HG03039 (cell line): ENCODE data around the gene PPP2R5C.

Experiments used
- ATAC-seq: cut with Tn5 transposase; IDR thresholded peaks from one replicate; pipeline ENCODE4 v1.9.1; 2021; ENCODE audit warnings: mild to moderate bottlenecking, moderate library complexity; ENCODE audit not compliant: unreplicated experiment

The PPP2R5C gene

GRCh38 chr14:101838476-101838875 is 77.0 kb downstream of the PPP2R5C start:
- ATAC-seq: no peak

DNA sequence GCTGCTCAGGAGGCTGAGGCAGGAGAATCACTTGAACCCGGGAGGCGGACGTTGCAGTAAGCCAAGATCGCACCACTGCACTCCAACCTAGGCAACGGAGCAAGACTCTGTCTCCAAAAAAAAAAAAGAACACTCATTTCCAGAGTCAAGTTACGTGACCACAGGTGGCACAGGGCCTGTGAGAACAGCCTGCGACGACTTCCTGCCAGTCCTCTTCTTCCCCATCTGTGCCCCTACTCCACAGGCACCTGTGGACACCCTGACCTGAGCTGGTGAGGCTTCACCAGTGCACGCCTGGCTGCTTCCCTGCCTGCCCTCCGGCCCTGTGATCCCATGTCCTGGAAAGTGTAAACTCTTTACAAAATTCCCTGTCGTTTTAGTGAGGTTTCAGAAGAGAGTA is 77.7 kb downstream of the PPP2R5C start:
- ATAC-seq: no peak

GRCh38 chr14:101839661-101840060 is 78.2 kb downstream of the PPP2R5C start:
- ATAC-seq: no peak

GRCh38 chr14:101840649-101841369 is 79.3 kb downstream of the PPP2R5C start:
- ATAC-seq: no peak

DNA sequence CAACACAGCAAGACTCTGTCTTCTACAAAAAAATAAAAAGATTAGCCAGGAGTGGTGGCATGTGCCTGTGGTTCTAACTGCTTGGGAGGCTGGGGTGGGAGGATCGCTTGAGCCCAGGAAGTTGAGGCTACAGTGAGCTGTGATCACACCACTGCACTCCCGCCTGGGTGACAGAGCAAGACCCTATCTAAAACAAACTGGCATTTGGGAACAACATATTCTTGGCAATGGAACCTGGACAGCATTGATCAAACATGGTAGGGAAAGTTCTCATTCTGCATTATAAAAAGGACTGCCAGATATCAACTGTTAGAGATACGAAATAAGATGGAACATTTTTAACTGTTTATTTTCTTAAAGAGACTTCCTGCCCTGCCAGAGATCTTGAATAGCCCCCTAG is 81.5 kb downstream of the PPP2R5C start:
- ATAC-seq: no peak

DNA sequence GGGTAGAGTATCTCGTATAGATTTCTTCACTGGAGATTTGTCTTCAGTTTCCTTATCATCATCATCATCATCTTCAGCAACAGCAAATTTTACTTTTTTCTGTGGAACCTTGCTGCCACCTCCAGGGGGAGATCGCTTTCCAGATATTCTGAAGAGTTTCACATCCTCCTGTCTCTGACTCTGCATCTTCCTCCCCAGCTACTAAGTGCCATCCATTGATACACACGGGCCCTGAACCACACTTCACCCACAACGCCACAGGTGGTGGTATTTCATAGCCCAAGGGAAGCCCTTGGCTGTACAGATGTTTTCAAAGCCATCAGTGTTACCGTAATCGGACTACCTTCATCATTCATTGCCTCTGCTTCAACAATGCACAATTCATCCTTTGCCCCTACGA is 82.2 kb downstream of the PPP2R5C start:
- ATAC-seq: peak; percentile 49

DNA sequence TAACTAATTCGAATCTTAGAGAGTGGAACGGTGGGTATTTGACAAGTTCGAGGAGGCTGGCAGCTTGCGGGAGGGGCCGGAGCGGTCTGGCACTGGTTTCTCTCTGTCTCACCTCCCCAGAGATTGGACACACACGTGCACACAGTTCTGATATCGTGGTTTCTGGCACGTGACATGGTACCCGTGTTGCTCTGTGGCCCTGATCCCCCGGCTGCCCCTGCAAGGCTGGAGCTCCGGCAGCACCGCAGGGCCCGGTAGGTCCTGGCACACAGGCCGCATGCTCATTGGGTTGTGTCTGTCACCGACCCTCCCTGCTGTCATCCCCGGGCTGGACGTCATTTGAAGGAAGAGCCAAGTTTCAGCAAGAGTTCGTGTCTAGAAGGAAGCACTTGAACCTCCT is 82.7 kb downstream of the PPP2R5C start:
- no peak for ATAC-seq

DNA sequence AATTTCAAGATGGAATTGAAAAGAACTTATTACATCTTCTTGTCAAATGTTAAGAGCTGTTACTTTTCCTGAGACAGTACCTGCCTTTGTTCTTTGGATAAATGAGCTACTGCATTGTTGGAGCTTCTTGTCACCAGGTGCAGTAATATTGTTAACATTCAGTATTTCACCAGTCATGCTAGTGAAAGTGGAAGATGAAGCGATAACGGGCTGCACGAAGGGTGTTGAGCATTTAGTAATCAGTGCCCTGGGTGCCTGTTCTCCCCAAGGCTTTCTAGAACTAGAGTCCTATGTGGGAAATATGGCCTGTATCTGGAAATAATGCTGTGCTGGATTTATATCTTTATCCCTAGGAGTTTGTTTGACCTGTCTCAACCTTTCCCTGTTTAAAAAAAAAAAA is 83.2 kb downstream of the PPP2R5C start:
- no peak for ATAC-seq

DNA sequence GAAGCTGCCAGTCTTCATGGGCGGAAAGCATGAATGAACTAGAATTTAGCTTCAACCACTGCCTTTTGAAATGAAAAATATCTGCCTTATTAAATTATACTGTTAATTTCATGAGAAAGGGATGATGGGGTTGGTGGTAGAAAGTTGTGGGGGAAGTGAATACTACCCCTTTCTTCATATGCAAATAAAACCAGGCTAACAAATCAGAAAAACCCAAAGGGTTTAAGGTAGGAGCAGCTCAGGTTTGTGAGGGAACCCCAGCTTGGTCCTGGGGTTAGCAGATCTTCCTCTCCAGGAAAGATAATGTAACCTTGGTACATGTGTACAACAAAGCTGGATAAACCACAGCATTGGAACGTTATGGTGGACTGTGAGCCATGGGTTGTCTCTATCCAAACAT is 84.0 kb downstream of the PPP2R5C start:
- no peak for ATAC-seq

- ATAC-seq: no peak
Observed at GRCh38 chr14:101845896-101846295, 84.4 kb downstream of the PPP2R5C start.

DNA sequence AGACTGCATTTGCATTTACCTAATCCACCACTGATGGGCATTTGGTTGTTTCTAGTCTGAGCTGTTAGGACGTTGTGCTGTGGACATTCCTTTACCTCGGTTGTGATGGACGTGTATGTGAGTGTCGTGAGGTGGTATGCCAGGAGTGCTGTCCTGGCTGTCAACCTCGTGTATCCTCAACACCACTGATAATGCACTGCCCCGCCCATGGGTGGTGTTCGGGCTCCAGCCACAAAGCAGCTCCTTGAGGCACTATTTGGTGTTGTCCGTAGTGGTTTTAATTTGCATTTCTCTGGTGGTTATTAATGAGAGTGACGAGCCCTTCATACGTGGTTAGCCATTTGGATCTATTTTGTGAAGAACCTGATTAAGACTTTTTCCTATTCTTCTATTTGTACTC is 87.6 kb downstream of the PPP2R5C start:
- peak; percentile 53 for ATAC-seq

GRCh38 chr14:101849640-101850039 is 88.1 kb downstream of the PPP2R5C start:
- ATAC-seq: no peak

DNA sequence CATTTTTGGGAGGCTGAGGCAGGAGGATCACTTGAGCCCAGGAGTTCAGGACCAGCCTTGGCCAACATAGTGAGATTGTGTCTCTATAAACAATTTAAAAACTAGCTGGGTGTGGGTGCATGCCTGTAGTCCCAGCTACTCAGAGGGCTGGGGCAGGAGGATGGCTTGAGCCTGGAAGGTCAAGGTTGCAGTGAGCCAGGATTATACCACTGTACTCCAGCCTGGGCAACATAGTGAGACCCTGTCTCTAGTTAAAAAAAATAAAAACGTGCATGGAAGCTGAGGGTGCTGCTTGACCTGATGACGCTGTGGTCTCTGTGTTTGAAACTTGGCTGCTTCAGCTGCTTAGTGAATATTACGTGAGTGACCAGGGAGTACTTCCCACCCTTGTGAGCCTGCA is 89.7 kb downstream of the PPP2R5C start:
- ATAC-seq: no peak

GRCh38 chr14:101851736-101852405 is 90.4 kb downstream of the PPP2R5C start:
- ATAC-seq: no peak

DNA sequence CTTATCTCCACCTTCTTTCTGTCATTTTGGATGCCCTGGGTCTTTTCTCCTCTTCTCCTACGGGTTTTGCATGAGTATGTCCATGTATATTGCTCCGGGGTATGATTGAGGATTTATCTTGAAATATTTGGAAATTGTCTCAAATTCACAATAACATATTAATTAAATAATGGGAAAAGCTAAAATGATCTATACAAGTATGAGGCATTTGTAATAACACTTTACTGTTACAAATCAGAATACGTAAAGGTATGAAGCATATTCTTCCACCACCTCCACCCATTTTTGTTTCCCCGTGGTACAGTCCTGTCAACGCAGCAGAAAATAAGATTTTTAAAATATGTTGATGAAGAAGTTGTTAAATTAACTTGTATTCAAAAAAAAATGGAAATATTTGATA is 91.3 kb downstream of the PPP2R5C start:
- ATAC-seq: no peak

DNA sequence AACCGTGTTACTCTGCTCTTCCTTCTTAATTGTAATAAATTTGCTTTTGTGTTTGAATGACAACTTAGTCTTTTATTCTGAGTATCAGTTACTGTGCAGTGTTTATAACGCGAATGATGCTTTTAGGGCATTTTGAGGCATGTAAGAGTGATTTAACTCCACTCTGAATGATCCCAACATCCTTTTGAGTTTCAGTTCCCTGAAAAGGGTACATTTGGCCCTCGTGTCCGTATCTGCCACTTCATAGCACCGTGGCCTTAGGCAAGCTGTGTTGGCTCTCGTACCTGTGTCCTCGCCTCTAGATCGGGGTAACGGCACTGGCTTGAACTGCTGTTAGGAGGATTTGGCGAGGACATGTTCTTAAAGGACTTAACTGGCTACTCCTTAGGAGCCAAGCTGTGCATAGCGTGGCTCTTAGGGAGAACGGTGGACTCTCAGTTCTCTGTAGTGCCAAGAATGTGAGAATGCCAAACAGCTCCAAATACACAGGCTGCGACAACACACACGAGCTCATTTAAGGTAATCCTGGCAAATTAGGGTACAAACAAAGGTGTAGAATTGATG is 92.0 kb downstream of the PPP2R5C start:
- ATAC-seq: no peak

DNA sequence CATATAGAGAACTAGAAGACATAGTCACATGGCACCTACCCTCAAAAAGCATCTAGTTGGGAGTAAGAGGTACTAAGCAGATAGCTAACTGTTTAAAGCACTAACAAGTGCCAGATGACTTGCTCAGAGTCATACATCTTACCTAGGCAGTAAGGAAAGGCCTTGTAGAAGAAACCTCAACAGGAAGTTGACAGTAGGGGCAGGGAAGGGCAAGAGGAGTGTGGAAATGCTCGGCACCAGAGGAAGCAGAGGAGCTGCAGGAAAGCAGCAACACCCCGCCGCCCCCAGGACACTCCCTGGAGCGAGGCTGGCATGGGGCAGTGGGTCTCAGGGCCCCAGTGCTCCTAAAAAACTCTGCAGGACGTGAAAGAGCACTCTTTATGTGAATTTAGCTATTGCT is 92.9 kb downstream of the PPP2R5C start:
- no peak for ATAC-seq

- ATAC-seq: no peak
Observed at GRCh38 chr14:101855958-101856357, 94.4 kb downstream of the PPP2R5C start.

DNA sequence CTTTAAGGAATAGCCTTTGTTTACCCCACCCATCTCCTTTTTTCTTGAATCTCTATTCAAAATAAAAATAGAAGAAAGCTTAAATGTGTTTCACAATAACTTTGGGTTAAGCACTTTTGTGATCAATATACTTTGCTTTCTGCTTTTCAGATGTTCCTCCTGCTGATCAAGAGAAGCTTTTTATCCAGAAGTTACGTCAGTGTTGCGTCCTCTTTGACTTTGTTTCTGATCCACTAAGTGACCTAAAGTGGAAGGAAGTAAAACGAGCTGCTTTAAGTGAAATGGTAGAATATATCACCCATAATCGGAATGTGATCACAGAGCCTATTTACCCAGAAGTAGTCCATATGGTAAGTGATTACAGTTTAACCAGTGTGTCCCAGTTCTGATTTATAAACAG is 95.0 kb downstream of the PPP2R5C start:
- ATAC-seq: no peak

DNA sequence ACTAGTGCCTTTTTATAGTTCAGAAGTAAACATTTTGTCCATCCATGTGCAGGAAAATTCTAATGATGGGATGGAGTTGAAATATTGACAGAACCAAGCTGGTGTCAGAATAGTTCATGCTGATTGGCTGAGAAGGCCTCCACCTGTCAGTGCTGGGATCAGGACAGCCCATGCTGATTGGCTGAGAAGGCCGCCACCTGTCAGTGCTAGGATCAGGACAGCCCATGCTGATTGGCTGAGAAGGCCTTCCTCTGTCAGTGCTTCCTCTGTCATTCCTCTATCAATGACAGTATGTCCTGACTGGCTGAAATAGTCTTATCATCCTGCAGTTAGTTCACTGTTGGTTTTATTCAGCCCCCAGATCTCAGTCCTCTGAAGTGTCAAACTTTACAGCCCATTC is 95.7 kb downstream of the PPP2R5C start:
- no peak for ATAC-seq

DNA sequence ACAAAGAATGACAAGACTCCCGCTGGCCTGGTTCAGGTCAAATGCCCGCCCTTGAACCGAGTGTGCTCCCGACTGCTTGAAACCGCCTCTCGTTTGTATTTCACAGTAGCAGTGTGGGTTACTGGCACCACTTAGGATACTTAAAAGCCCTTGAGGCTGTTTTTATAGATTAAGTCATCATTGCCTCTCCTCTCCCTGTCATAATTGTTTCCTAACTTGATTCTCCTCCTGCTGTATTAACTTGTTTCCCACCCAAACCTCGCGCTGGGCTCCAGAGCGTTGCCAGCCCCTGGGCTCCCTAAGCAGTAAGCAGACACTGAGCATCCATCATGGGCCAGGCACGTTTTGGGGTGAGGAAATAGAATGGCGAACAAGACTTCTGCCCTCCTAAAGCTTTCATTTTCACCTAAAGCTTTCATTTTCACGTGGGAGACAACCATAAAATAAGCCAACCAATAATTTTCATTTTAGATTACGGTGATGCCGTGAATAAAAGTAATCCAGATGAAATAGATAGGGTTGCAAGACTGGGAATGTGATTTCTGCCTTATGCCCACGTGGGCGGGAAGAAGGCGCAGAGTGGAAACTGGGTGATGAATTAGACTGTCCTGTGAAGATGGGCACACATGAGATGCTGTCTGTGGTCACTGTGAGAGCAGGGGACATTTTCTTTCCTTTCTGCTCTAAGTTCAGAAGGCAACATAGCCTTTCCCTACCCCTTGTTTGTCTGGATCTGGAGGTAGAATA is 97.5 kb downstream of the PPP2R5C start:
- no peak for ATAC-seq

DNA sequence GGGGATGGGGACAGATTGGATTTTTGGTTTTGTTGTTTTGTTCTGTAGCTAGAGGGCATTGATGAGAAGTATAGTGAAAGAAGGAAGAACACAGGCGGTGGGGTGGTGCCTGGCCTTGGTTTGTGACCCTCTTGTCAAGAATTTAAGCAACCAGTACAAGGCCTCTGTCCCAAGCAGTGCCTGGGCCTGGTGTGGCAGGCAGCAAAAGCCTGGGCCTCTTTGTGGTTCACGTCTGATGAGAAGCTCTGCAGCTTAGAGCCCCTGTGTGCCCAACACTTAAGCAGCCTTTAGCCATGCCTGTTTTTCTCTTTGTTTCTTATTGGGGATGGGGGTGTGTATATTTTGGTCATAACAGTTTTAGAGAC is 98.0 kb downstream of the PPP2R5C start:
- no peak for ATAC-seq
